IPS DF 19.7 (cell line): ENCODE measurements around the gene KCNMA1.
"Not testable (repeated sequence)": the region's sequence is repeated elsewhere in the genome, so short reads cannot be mapped to it uniquely, and the experiment has no call there.

Experiments used
- DNase-seq: peaks from one replicate; pipeline ENCODE4 v3.0.0-alpha.2; 2013; ENCODE audit warnings: low read depth, low spot score

Gene KCNMA1

GRCh38 chr10:77532068-77532467, 105.5 kb downstream of the KCNMA1 start:
- no peak for DNase-seq

GRCh38 chr10:77531441-77532001, 106.1 kb downstream of the KCNMA1 start:
- DNase-seq: no peak

GRCh38 chr10:77530011-77530410, 107.6 kb downstream of the KCNMA1 start:
- DNase-seq: no peak

GRCh38 chr10:77529050-77529576, 108.5 kb downstream of the KCNMA1 start:
- no peak for DNase-seq

- DNase-seq: no peak
Observed at GRCh38 chr10:77527839-77528238, 109.8 kb downstream of the KCNMA1 start.

GRCh38 chr10:77526868-77527617, 110.6 kb downstream of the KCNMA1 start:
- no peak for DNase-seq

- no peak for DNase-seq
Observed at GRCh38 chr10:77524281-77524711, 113.3 kb downstream of the KCNMA1 start.

GRCh38 chr10:77522268-77522809, 115.3 kb downstream of the KCNMA1 start:
- no peak for DNase-seq

- DNase-seq: no peak
Observed at GRCh38 chr10:77520995-77521394, 116.6 kb downstream of the KCNMA1 start.

GRCh38 chr10:77520290-77520689, 117.3 kb downstream of the KCNMA1 start:
- no peak for DNase-seq

GRCh38 chr10:77519791-77520190, 117.8 kb downstream of the KCNMA1 start:
- DNase-seq: not testable (repeated sequence)

DNA sequence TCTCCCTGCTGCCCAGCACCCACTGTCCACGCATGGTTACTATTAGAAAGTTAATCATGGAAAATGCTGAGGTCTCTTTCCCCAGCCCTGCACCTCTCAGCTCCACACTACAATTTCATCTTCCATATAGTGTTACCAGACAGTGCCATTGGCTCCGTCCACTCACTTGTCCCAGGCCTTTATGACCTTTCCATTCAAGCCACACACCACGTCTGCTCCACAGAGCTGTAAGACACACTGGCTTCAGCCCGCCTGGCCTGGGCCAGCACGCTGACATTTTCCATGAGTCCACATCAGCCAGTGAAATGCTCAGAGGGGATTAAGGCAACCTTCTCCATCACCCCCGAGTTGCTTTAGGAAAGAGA, 118.7 kb downstream of the KCNMA1 start:
- no peak for DNase-seq

GRCh38 chr10:77518241-77518909, 119.2 kb downstream of the KCNMA1 start:
- no peak for DNase-seq

GRCh38 chr10:77516575-77516974, 121.0 kb downstream of the KCNMA1 start:
- no peak for DNase-seq

DNA sequence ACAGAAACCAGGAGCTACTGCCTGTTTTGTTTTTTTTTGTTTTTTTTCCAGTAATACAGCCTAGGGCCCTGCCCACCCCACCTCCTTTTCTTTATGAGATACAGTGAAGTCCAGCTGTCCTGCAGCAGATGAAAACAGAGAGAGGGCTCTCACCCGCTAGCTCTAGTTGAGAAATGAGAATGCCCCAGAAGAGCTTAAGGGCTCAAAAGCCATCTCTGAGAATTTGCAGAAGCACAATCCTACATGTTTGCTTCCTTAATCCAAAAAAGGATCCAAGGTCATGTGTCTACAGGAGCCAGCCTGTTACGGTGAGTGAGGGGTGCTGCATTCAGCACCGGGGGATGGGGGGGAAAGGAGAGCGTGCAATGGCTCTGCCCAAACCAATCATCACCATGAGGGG, 122.7 kb downstream of the KCNMA1 start:
- no peak for DNase-seq

DNA sequence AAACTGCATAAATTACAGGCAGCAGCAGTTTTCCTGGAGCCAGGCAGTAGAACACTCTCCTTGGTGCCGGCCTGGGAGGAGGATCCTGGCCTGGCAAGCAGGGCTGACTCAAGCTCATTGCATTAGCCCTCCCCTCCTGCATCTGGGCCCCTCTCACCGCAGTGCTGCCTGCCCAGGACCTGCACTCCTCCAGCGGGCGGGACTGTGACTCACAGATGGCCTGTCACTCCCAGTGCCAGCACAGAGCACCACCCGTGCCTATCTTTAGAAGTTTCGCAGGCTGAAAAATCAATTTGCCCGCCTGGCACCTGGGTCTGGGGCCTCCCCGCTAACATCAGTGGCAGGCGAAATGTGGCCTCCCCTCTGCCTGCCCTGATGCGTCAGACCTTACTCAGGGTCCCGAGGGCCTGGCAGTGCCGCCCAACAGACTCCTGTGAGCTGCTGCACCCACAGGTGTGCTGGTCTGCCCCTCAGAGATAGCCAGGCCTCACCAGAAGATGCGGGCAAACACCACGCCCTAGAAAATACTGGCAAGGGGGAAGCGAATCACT, 123.8 kb downstream of the KCNMA1 start:
- no peak for DNase-seq

- no peak for DNase-seq
Observed at GRCh38 chr10:77513220-77513619, 124.4 kb downstream of the KCNMA1 start.

- no peak for DNase-seq
Observed at GRCh38 chr10:77512219-77512578, 125.4 kb downstream of the KCNMA1 start.

GRCh38 chr10:77511498-77512218, 126.0 kb downstream of the KCNMA1 start:
- DNase-seq: no peak

DNA sequence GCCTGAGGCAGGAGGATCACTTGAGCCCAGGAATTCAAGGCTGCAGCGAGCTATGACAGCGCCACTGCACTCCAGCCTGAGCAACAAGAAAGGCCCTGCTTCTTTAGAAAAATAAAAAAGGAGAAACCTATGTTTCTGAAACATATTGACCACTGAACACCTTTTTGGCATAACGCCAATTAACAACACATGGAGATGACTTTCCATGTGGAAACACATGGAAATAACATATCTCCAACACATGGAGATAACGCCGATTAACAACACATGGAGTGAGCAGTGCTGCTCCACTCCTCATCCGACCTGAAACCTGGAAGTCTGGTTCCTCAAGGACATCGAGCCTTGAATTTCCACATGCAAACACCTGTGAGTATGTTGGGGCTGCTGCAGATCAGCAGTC, 126.9 kb downstream of the KCNMA1 start:
- no peak for DNase-seq

DNA sequence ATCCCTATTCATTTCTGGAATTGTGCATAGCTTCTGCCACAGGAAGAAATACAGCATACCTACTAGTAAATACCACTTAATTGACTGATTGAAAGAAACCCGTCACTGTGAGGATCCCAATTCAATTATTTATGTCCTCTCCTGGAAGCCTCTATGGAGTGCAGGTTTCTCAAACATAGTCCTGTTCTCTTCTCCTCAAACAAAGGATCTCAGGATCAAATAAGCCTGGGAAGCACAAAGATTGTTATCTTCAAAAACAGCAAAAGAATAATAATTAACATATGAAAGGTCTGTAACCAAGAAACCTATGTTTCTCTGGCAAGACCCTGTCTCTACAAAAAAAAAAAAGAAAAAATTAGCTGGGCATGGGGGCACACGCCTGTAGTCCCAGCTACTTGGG, 127.3 kb downstream of the KCNMA1 start:
- DNase-seq: no peak

- DNase-seq: no peak
Observed at GRCh38 chr10:77509391-77509790, 128.2 kb downstream of the KCNMA1 start.
